Embryonic facial prominence (tissue), 1 donor: ENCODE measurements around the gene PASK.

Source experiments
- DNase-seq: peaks from one replicate; pipeline ENCODE4 v3.0.0-alpha.2; 2016; ENCODE audit errors: extremely low spot score

PASK gene

DNA sequence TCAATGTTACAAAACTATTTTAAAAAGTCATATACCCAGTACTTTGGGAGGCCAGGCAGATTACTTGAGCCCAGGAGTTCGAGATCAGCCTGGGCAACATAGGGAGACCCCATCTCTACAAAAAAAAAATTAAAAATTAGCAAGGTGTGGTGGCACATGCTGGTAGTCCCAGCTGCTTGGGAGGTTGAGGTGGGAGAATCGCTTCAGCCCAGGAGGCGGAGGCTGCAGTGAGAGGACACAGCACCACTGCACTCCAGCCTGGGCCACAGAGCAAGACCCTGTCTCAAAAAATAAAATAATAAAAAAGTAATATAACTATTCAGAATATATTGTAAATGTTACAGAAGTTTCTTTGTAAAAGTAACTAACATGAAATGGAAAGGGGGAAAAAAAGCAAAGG, 1.9 kb downstream of the PASK start:
- no peak for DNase-seq

DNA sequence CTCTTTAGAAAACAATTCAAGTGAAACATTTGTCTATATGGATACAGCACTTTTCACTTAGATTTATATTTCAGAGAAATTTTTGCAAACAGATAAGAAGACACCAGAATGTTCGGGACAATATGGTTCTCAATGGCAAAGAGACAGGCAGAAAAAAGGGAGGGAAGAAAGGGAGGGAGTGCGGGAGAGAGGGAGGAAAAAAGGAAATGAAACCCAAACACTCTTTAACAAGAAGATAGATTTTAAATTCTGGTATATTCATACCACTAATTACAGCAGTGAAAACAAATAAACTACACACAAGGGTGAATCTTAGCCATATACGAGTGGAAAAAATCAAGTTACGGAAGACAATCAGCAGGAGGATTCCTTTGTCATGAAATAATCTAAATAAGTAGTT, 3.0 kb downstream of the PASK start:
- DNase-seq: no peak

DNA sequence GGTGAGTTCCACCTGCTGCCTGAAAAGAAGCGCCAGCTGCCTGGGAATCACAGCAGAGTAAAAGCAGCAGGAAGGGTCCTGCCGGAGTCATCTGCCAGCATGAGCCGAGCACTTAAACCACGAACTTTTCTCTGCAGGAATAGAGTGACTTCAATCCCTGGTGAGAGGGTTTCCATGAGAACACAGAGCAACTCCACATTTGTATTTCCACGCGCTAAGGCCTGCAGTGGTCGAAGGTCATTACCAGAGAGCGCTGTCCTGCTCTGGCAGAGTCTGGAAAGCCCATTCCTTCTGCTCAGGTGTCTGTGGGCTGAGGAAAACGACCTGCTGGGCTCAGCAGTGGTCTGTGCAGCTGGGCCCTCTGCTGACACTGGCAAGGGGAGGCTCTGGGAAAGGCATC, 6.7 kb downstream of the PASK start:
- DNase-seq: no peak

DNA sequence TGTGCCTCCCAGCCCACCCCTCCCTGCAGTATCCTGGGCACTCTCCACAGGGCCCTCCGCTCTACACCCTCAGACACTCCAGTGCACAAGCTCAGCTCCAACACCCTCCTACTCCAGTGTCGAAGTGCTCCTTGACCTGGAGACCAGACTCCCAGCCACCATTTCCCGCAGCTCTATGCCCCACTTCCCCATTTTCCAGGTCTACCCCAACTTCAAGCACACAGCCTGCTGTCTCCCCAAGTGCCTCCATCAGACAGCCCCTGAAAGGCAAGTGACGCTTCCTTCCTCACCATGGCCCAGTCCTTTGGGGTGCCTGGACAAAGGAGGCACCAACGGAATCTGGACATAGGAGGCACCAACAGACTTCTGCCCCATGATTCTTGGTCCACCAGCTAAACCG, 7.2 kb downstream of the PASK start:
- no peak for DNase-seq

DNA sequence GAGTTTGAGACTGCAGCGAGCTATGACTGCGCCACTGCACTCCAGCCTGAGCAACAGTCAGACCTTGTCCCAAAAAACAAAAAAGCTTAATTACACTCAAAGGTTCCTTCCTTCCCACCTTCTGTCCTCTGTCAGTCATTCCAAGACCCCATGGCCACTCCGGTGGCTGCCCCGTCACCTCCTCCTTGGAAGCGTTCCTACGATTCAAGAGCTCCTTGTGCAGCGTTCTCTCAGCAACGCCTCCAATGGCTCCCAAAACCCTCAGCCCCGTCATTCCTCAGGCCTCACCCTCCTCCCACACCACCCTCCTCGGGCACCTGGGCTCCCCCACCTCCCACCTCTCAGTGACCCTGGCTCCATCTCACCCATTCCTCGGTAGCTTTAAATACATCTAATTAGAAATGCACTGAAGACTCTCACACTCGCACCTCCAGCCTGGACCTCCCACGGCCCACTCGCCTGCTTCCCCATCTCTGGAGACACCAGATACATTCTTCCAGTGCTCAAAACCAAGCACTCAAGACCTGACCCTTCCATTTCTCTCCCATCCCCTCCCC, 8.0 kb downstream of the PASK start:
- no peak for DNase-seq

DNA sequence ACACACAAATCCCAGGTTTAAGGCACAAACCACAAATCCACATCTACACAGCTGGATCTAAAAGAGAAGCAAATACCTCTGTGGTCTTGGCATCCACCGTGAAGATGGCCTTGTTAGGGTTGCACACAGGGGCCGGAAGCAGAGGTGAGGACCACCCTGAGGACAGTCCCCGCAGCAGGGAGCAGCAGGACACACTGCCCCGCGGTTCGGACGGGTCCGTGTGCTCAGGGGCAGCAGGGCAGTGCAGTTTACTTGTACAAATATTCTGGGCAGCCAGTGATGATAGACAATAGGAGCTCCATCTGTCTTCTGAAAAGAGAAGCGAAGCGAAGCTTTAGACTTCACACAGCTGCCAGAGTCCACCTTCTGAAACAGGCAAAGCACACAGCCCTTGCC, 8.8 kb downstream of the PASK start:
- no peak for DNase-seq

DNA sequence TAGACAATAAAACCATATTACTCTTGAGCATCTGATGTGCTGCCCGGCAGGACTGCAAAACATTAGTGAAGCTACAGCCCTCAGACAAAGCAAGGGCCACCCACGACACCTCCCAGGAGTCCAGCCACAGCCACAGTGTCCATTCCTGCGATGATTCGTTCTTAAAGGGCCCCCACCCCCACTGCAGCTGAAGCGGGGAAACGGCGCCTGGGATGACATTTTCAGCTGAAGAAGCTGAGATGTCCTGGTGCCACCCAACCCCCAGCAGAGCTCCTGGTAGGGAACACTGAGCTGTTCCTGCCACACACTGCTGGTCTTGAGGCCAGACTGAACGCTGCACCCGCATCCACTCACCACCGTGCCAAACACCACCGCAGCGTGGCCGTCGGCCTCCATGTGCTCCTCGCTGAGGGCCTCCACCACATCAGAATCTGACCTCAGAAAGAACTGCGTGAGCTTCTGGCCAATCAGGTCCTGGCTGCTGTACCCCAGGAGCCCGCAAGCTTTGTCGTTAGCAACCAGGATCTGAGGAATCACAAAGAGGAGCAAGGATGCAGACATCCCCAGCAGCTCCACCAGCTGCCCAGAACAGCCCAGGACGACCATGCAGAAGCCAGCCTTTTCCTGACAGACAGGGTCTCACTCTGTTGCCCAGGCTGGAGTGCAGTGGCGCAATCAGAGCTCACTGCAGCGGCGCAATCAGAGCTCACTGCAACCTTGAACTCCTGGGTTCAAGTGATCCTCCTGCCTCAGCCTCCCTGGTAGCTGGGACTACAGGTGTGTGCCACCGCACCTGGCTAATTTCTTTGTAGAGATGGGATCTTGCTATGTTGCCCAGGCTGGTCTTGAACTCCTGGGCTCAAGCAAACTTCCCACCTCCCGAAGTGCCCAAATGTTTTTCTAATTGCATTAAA, 9.5 kb downstream of the PASK start:
- no peak for DNase-seq

DNA sequence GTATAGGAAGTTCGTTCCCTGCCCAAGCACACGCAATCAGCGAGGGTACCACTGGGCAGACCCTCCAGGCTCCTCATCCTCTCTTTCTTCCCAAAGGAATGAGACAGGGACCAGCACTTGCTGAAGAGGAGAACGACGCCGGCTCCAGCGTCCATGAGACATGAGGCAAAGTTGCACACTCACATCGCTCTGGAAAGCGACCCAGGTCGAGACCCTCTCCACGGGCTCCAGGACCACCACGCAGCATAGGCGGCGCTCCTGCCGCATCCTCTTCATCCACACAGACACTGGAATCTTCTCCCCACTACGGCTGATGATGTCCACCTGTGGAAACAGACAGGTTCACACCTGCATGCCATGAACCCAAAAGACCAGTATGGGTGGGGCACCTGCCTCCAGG, 10.8 kb downstream of the PASK start:
- DNase-seq: no peak

DNA sequence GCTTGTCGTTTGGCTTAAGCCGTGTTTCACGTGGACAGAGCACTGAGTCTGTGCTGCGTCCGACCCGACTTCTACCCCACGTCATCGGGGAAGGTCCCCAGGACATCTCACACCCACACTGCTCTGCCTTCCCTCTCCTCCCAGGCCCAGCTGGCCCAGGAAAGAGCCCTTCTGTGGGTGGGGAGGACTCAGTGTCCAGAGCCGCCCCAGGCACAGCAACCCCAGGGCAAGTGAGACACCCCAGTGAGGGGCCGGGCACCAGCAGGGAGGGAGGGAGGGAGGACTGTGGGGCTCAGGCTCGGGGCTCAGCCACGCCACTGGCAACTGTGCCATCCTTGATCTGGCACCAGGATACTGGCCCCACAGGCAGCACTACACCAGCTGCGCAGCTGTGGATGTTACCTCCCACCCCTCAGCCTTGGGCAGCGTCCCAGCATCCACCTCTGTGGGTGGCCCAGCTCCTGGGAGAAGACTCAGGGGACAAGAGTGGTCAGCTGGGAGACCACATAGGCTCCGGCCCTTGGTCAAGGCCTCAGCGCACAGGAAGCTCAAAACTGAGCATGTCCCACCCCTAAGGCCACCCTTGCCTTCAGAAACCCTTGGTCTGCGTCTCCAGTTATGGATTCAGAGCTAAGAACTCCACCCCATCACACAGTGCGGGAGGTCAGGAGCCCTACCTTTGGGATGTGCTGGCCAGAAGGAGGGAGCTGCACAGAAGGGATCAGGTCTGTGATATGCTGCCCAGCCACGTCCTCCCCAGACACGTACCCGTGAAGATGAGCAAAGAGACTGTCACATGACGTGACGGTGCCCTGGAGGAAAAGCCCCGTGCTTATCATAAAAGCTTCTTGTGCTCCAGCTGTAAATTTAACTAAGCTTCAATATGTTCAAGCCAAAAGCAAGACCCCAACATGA, 11.7 kb downstream of the PASK start:
- DNase-seq: no peak

DNA sequence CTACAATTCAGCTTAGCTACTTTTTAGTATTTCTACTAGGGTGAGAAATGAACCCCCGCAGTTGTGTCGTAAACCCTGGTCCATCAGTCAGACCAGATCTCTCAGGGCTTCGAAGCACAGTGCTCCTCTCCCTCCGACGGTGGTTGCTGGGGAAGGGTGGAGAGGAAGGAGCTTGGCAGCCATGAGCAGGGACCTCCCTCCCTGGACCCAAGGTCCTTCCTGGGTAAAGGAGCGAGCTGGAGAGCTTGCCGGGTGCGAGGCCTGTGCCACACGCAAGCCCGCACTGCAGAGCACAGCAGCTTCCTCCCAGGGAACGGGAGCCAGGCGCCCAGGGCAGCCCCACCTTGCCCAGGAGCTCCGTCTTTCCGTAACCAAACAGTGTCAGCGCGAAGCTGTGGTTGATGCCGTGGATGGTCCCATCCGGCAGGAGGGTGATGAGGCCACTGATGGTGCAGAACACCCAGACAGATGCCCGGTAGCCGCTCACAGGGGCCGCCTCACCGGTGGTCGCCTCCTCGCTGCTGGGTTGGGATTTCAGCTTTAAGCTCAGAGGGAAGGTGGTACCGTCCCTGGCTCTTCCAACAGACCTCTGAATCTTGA, 12.5 kb downstream of the PASK start:
- no peak for DNase-seq

DNA sequence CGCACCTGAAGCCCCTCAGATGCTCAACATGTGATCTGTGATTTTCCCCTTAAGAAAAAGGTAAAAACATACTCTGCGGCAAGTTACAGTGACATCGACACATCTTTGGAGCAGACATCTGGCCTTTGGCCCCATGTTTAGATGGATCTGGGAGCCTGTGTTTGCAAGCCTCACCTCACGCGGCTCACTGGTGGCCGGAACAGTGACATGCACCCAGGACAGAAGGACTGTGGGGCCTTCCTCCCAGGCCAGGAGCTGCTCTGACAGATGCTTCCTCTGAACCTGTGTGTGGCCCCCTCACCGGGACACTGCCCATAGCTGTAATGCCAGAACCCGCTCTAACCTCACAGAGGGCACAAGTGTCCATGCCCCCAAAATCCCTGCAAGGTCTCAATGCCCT, 13.1 kb downstream of the PASK start:
- no peak for DNase-seq

DNA sequence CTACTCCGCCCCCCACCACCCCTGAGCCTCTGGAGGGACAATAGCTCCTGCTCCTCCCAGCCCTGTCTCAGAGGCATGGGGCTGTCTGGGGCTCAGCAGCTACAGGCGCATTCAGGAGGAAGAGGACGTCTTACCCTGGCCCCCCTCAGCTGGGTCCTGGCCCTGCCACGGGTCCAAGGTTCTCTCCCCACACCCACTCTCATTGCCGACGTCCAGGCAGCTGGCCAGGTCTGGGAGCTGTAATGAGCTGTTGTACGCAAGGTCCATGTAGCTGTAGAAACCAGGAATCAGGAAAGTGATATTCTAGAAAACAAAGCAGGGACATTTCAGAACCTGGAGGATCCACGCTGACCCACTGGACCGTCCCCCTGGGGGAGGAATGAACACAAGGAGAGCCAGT, 13.5 kb downstream of the PASK start:
- DNase-seq: no peak

DNA sequence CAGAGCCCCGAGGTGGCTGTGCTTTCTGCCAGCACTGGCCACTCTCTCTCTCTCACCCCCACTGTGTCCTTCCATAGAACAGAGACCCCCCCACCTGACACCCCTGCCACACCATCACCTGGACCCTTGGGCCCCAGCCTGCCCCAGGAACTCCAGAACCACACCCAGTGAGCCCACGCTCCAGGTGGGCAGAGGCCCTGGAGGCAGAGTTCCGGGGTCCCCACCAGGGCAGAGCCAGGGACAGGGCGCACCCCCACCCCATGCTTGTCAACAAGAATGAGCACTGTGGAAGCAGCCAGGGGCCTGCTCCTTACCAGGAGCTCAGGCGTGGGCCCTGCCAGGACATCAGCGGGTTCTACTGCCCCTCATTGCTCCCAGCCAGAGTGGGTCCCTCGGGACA, 14.6 kb downstream of the PASK start:
- DNase-seq: no peak

DNA sequence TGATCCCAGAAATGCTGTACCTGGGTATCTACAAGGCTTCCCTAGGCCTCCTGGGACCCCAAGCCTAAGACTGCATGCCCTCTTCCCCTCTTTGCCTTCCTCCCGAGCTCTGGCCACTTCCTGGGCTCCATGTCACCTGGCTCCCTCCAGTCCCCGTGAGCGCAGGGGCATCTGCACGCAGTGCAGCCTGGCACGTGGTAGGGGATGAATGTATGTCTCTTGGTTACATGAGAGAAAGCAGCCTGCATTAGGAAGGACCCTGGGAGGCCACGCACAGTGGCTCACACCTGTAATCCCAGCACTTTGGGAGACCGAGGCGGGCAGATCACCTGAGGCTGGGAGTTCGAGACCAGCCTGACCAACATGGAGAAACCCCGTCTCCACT, 15.8 kb downstream of the PASK start:
- DNase-seq: no peak

DNA sequence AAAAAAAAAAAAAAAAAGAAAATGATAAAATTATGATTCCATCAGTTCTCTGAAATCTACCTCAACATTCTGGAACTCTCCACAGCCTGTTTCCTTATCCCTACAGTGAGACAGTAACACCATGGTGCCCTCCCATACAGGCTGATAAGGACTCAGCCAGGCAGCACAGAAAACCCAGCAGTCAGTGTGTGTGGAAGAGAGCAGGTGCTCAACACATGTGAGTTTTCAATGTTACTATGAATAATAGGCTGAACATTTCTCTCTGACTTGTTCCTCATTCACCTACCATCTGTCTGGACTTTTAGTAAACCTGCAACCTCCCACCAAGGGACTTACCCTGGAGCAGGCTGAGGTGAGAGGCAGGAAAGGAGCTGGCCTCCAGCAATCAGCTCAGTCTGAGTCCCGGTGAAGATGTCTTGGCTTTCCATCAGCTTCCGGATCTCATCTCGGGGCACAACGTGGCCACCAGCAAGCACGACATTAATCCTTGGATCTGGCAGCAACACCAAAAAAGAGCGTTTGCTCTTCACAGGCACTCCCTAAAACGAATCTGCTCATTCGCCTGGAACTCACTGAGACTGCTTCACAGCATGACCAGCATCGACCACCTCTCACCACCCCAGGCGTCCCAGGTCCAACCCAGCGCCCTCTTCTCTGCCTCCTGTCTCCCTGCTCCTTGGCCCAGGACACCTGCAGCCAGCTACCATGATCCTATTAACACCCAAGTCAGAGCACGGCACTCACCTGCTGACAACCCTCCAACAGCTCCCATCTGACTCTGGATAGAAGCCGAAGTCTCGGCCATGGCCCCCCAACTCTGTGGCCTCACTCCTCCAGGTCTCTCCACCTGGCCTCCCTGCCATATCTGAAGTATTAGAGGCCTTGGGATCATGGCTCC, 16.5 kb downstream of the PASK start:
- no peak for DNase-seq

DNA sequence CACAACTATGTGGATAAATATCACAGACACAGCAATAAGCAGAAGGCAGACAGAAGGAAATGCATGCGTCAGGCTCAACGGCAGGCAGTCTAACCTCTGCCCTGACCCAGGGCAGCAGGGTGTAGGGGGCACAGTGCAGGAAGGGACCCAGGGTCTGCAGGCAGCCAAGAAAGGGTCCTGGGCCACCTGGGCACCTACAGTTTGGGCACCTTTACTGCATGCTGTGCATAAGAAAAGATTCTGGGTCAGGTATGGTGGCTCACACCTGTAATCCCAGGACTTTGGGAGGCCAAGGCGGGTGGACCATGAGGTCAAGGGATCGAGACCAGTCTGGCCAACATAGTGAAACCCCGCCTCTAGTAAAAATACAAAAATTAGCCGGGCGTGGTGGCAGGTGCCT, 17.7 kb downstream of the PASK start:
- no peak for DNase-seq

DNA sequence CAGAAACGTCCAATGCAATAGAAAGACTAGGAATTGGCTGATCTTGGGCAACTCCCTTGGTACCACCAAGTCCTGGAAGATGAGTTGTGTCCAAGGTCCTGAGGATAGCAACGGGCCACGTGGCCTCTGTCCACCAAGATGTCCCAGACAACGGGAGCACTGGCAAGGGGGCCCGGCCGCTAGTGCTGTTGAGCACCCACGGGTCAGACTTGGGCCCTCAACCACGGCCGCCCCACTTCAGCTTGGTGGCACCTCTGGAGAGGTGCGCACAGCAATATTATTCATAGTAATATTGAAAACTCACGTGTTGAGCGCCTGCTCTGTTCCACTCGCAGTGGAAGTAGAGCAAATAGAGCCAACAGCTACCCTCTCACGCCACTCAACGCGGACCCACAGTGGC, 19.0 kb downstream of the PASK start:
- no peak for DNase-seq

DNA sequence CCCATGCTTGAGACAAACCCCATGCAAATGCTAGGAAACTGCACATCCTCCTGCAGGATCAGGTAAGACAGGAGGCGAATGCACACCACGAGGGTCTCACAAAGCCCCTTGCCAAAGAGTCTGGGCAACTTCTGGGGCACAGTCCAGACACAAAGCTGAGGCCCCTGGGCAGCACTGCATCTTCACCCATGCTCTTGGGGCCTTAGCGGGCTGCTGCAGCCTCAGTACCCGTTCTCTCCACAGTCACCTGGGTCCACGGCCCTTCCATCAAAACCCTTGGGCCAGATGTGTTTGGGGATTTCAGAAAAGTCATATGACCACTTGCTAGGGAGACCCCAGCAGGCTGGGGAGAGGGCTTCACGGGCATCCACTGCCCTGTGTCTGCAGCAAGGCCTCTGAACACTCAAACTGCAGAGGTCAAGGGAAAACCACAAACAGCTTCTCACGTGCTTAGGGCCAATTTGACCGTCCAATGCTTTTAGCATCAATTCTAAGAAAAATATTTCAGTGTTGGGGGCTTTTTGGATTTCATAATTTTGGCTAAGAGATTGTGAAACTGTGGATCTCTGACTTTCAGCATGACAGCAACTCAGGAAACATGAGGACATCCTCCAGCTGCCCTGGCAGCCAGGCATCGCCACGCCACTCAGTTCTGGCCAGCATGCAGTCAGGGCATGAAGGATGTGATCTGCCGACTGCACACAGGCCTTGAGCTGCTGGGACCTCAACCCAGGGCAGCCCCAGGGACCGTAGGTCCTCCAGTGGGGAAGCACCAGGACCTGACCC, 20.0 kb downstream of the PASK start:
- DNase-seq: no peak

DNA sequence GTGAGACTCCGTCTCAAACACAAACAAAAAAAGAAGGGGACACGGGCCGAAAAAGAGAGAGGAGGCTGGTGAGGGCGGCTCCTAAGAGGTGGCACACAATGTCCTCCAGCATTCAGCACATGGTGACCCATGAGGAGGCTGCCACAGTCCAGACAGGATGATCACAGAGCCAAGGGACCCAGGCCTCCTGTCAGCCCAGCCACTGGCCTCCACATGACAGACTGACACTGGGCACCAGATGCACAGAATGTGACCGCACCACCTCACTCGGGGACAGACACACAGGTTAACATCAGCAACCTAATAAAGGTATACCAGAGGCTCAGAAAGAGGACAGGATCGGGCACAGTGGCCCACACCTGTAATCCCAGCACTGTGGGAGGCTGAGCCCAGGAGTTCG, 21.0 kb downstream of the PASK start:
- DNase-seq: no peak

DNA sequence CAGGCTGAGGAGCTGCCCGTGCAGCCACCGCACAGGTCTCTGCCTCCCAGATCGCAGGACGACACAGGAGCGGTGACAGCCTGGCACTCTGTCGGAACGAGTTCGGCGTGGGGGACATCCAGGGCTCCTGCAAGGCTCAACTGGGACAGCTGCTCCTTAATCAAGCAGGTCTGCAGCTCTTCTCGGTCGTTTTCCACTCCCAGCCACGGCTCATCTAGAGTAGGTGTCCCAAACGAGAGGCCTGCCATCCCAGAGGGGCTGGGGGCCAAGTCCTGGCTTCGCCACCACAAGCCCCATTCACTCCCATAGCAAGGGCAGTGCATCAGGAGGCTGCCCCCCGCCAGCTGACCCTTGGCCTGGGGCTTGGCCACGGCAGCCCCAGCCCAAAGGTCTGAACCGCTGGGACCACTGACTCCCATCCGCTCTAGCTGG, 22.5 kb downstream of the PASK start:
- DNase-seq: no peak
